Testis (tissue), 2 donors: ENCODE results near the gene MEST.

Experiments
- POLR2A ChIP-seq: fragments of 450-650 bp; IDR thresholded peaks from one replicate; pipeline ENCODE4 v1.6.1; 2017; ENCODE audit warnings: antibody characterized with exemption, mild to moderate bottlenecking, moderate library complexity
- TF ChIP-seq, protein P1 (sequence below), 3 experiments: fragments of 450-650 bp in 2 of 3; fragments of 200-600 bp in 1 of 3; sonication (generic) in 1 of 3; IDR thresholded peaks; one replicate each; pipeline ENCODE4 v1.5.1; 2016 to 2019; ENCODE audit warnings: antibody characterized with exemption in 3 of 3, mild to moderate bottlenecking in 2 of 3, moderate library complexity in 1 of 3

DNA sequence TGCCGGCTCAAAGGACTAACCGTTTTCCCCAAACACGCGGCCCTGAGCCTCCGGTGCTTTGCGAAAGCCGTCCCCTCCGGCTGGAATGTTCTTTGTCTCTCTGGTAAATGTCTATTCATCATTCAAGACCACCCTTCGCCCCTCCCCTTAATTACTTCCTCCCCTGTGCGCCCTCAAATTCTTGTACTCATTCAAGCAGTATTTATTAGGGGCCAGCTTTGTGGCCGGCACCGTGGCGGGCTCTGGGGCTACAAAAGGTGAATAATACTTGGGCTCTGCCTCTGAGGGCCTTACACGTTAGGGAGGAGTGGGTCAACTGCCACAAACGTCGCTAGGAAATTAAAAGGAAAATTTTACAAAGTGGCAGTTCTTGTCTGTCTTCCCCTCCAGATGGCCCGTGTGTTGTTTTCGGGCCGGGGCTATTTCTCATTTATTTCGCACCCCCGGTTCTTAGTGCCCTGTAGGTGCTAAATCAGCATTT is 1.5 kb upstream of the MEST start:
- TF ChIP-seq, protein P1, sequence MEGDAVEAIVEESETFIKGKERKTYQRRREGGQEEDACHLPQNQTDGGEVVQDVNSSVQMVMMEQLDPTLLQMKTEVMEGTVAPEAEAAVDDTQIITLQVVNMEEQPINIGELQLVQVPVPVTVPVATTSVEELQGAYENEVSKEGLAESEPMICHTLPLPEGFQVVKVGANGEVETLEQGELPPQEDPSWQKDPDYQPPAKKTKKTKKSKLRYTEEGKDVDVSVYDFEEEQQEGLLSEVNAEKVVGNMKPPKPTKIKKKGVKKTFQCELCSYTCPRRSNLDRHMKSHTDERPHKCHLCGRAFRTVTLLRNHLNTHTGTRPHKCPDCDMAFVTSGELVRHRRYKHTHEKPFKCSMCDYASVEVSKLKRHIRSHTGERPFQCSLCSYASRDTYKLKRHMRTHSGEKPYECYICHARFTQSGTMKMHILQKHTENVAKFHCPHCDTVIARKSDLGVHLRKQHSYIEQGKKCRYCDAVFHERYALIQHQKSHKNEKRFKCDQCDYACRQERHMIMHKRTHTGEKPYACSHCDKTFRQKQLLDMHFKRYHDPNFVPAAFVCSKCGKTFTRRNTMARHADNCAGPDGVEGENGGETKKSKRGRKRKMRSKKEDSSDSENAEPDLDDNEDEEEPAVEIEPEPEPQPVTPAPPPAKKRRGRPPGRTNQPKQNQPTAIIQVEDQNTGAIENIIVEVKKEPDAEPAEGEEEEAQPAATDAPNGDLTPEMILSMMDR (IDR thresholded peaks at IDR 0.05) = no peak
- no peak for TF ChIP-seq POLR2A
